ENCODE data around the gene GSC2.
A peak's percentile ranks its signal among the peaks of the same experiment; 100 is the strongest.

GSC2 gene

DNA sequence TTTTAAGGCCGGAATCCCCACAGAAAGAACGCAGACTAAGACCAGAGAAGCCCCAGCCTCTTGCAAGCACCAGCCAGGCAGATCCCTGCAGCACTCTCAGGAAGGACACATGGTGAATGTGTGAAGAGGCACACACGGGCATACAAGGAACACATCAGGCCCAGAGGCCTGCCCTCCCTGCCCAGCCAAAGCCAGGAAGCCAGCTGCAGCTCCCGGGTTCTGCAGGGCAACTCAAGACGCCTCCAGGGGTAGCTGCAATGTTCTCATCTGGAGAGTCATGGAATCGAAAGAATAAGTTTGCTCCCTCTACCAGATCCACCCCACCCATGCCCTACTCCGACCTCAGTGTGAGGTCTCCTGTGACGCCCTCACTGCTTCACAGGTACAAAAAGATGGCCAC, 30.1 kb downstream of the GSC2 start:
- no peak for DNase-seq (ENCODE audit: low spot score)

DNA sequence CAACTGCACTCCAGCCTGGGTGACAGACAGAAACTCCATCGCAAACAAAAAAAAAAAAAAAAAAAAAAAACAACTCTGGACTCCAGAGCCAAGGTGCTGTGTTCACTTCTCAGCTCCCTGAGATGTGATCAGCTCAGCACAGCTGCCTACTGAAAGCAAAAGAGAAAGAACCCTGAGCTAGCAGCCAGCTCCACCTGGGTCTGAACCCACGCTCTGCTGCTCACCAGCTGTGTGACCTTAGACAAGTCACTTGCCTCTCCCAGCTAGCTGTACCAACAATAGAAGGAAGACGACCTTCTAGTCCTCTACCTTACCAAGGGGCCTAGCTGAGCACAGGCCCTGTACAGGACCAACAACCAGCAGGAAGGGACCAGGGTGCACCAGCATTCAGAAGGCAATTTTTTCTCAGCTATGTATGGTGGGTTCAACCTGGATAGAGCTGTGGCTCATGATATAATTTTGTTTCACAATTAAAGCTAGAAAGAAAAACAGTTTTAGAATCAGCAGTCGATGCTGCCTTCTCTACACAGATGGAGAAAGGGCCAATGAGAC, 31.7 kb downstream of the GSC2 start:
- no peak for DNase-seq (ENCODE audit: low spot score)

DNA sequence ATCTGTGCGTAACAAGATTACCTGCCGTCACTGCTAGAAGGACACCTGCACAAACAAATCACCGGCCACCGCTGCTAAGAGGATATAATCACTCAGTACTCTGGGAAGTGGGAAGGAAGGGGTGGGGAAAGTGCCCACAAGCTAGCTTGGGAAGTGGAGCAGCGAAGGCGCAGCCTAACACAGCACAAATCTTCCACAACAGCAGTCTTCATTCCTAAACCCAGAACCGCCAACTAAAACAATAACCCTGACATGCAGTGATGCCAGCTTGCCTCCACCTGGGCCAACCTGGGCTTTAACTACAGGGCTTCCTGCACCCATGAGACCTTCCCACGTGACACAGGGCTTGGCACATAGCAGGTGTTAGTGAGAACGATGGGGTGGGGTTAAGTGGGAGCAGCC, 33.0 kb downstream of the GSC2 start:
- no peak for DNase-seq (ENCODE audit: low spot score)

DNA sequence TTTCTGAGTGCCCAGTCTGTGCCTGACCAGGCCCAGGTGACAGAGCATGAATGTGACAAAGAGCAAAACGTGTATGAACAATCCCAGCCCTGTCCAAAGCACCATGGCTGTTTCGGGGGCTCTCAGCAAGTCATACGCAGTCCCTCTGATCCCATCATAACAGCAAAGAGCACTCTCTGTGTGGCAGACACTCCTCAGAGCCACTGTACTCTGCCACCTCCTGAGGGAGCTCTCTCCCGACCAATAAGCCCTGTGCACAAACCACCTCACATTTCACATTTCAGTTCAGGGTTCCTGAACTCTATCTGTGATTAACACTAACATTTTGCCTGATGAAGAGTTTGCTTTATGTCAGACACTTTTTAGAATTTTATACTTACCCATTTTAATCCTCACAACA, 34.5 kb downstream of the GSC2 start:
- DNase-seq (ENCODE audit: low spot score), result no peak

DNA sequence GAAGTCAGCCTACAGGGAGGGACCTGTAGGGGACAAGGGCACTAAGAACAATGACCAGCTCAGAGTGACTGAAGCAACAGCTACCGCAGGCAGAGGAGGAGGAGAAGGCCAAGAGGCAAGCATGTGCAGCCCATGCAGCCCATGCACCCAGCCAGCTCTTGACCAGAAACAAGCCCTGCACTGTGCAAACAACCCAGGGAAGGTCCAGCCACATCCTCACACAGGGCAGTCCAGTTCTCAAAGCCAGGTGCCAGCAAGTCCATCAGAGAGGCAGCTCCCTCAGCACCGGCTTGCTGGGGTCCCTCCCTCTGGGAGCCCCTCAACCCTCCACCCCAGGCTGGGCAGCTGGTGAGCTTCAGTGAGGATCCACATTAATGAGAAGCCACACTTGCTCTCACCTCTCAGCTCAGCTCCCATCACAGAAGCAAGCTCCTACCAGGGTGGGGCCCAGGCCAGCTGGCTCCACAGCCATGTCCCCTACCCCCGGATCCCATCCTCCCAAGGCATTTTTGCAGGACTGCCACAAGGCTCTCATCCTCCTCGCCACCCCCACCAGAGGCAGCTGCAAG, 35.0 kb downstream of the GSC2 start:
- no peak for DNase-seq (ENCODE audit: low spot score)

DNA sequence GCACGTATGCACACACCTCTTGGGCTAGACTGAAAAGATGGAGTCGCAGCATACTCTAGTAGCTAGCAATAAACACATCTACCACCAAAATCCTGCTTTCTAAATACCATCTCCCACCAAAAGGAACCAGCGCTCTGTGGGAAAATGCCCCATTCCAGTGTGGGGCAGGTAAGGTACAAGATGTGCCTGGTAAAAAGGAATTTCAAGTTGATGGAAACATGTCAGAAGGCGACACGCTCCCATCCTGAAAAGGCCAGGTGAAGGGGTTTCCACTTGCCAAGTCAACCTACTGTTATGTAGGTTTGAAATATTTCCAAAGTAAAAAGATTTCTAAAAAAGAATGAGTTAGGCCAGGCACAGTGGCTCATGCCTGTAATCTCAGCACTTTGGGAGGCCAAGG, 36.7 kb downstream of the GSC2 start:
- no peak for DNase-seq (ENCODE audit: low spot score)

DNA sequence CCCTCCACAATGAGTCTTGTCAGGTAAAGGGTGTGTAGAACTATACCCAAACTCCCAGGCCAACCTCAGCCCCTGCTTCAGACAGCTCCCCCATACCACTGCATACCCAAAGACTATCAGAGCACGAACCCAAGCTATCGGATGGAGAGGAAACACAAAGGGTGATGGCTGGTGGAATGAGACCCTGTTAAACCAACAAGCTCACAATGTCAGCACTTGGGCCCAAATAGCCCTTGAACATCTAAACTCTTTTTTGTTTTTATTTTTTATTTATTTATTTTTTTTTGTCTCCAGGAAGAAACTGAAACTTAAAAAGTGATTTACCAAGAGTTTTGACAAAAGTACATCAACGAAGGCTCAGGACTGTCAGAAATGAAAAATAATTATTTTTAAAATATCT, 38.5 kb downstream of the GSC2 start:
- DNase-seq (ENCODE audit: low spot score), result no peak

DNA sequence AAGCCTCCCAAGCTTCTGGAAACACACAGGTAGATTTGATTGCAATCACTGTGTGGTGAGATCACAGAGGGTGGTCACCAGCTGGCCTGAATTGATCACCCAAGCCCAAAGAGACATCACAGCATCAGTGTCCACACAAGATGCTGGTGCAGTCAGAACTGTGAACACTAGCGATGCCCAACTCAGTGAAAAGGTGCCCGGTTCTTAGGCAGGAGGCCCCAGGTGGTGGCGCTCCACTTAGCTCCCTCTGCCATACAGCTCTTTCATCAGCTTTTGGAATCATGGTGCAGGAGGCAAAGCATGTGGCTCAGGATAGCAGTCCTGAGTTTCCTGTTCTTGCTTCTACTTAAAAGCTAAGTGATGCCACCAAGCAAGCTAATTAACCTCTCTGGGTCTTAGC, 39.0 kb downstream of the GSC2 start:
- no peak for DNase-seq (ENCODE audit: low spot score)

DNA sequence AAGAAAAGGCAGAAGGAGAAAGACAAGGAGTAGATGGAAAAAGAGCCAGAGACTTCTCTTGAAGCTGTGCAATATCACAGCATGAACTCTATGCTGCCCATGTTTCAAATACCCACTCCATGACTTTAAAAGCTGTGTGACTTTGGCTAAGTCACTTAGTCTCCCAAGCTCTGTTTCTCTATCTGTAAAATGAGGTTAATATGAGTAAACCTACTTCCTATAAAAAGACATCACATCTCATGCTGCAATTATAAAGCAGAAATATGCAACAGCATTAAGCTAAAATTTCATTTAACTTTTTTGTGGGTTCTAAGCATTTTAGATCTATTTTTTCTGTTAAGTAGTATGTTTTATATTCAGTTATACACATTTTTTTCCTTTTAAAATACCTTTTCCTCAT, 39.4 kb downstream of the GSC2 start:
- no peak for DNase-seq (ENCODE audit: low spot score)

DNA sequence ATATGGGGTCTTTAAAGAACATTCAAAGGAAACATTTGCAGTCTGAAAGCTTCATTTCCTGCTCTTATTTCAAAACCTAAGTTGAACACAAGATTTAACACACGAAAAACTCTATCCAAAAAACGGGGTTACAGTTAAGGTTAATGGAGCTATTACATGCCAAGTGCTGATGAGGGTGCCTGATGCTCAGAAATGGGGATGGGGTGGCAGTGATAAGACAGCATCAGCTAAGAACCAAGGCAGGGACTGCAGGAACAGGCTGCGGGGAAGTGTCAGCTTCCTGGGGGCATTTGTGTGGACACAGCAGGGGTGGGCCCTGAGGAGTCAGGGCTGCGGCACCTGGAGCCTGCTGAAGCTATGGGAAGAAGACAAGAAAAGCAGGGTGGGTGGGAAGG, 40.0 kb downstream of the GSC2 start:
- no peak for DNase-seq (ENCODE audit: low spot score)

DNA sequence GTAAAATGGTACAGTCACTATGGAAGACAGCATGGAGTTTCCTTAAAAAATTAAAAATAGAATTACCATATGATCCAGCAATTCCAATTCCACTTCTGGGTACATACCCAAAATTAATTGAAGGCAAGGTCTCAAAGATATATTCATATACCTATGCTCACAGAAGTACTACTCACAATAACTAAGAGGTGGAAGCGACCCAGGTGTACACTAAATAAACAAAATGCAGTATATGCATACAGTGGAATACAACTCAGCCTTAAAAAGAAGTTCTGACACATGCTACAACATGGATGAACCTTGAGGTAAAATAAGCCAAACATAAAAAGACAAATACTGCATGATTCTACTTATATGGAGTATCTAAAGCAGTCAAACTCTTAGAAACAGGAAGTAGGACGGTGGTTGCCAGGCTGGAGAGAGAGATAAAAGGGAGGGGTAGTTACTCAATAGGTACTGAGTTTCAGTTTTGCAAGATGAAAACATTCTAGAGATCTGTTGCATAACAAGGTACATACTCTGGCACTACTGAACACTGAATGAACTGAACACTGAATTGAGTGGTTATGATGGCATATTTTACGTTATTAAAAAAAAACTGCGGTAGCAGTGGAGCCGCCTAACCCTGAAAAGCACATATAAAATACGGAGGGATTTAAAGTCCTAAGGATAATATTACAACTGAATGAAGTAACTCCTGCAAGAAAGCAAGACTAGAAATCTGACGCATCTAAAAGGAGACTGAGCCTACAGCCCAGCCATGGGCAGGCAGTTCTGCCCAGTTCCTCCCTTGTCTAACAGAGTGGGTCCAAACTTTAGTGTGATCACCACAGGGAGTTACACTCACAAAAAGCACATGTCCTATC, 40.7 kb downstream of the GSC2 start:
- DNase-seq (ENCODE audit: low spot score), result peak; percentile 40

DNA sequence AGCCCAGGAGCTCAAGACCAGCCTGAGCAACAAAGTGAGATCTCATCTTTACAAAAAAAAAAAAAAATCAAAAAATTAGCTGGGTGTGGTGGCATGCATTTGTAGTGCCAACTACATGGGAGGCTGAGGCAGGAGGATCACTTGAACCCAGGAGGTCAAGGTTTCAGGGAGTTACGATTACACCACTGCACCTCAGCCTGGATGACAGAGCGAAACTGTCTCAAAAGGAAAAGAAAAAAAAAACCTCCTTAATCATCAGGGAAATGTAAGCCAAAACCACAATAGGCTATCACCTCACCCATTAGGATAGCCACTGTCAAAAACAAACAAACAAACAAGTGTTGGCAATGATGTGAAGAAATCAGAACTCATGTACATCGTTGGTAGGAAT, 41.3 kb downstream of the GSC2 start:
- no peak for DNase-seq (ENCODE audit: low spot score)

DNA sequence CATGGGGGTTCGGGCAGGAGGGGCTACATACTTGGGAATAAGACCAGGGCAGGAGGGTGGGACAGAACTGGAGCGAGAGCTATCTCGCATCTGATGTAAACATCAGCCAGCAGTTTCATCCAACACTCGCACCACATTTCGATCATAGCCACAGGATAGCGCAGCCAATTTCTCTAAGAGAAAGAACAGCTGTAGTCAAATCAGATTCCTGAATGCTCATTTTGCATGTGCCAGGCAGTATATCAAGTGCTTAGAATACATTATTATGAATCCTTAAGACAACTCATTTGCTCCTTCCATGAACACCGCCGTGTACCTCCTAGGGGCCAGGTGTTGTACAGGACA, 42.4 kb downstream of the GSC2 start:
- DNase-seq (ENCODE audit: low spot score), result no peak

DNA sequence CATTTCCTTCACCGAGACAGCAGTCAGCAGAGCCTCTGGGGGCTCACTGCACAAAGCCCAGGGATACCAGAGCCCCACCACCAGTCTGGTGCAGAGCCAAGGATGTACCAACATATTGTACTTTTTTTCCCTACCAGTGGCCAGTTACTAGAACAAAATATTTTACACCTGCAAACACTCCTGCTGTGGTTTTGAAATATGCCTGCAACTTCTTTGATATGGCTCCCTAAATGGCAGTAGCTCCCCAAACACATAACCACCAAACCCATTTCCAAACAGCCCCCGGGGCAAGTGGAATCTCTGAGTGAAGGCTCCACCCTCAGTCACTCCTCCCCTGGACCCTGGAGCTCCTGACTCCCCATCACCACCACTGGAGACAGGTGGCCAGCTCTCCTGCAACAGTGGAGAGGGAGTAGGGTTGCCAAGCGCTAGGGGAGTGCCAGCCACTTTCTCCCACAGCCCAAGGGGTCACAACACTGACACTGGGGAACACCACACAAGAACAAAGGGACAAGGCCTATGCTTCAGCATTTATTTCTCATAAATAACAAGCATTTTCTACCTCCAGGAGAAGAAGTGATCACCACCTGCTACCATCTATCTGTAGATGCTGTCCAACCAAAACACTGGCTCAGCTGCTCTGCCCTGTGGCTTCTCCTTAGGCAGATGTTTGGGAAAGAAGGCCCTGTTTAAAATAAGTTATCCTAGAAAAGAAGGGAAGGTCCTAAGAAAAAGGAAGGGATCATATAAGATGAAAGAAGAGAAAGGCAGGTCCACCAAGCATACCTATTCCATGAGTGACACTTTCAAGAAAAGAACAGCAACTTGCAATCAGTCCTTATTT, 43.0 kb downstream of the GSC2 start:
- DNase-seq (ENCODE audit: low spot score), result no peak

DNA sequence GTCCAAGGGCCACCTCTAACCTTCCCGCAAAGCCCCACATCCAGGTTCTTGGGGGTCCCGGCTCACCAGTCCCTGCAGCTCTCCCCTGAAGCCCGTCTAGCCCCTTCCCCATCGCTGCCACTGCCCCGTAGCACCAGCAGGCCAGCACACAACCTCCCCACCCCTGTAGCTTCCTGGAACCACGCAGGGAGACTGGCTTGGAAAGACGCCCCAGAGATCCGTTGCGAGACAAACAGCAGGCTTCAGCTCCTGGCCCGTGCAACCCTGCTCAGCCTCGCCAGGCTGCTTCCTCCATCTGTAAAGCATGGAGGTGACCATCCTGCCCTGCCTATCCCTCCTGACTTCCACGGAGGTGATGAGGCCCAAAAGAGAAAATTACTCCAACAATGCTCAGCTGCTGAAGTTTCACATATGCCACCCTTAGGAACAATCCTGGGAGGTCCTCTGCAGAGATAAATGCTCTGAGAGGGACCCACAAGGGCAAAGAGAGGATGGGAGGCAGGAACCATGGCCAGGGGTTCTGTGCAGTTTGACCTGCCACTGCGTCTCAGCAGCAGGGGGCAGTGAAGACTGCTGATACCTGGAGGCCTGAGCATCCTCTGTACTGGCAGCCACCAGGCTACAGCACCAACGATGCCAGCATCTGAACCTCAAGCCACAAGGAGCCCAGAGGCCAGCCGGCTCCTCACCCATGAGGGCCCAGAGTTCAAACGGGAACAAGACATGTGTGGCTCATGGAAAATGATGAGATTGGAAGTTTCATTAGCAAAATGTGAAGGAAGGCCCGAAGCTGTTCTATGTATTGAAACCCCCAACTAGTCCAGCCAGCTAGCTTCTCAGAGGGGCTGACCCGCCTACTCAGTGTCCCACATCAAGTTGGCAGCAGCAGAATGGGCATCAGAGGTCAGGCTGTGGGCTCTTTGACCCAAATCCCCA, 44.0 kb downstream of the GSC2 start:
- DNase-seq (ENCODE audit: low spot score), result no peak

DNA sequence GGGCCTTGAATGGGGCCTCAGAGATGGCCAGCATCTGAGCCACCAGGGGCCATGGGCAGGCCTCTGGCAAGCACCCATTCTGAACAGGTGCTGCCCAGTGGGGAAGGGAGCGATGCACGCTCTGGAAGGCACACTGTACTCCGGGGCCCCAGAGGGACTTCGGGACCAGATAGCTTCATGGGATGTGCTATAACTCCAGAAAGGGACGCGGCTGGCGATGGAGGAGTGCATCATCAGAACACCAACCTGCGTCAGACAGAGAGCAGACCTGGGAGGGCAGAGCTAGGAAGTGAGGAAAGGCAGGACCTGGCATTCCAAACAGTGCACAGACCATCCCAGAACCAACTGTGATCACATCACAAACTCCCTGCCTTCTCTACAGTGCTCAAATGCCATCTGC, 44.6 kb downstream of the GSC2 start:
- DNase-seq (ENCODE audit: low spot score), result no peak

DNA sequence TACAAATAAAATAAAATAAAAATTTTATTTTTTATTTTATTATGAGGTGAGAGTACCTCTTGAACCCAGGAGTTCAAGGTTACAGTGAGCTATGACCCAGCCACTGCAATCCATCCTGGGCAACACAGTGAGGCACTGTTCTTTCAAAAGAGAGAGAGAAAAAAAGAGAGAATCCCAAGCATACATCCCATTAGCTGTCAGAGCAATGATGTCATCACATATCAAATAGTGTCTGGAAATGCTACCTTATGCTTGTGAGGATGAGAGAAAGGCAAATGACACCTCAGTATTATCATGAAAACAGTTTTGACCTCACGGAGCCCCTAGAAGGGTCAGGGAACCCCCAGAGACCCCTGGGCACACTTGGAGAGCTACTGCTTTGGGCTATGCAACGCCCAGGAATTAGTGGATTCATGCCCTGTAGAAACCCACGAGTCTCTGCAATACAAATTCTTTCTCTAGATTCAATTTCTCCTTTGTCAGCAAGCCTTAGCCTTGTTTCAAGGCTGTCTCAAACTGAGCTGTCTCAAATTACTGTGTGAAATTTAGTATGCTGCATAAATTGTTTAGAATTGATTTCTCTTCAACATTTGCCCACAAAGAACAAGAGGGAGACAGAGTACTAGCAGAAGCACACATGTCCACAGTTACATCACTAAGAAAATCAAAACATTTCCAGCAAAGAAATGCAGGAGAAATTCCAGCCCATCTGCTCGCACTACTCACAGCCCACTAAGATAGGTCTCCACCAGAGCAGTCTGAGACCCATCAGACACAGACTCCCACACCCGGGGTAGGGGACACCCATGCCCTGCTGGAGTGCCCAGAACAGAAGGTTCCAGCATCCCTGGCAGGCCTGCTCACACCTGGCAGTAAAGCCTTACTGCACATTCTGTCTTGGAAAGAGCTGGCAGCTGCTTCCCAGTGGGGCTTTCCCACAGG, 45.9 kb downstream of the GSC2 start:
- no peak for DNase-seq (ENCODE audit: low spot score)

DNA sequence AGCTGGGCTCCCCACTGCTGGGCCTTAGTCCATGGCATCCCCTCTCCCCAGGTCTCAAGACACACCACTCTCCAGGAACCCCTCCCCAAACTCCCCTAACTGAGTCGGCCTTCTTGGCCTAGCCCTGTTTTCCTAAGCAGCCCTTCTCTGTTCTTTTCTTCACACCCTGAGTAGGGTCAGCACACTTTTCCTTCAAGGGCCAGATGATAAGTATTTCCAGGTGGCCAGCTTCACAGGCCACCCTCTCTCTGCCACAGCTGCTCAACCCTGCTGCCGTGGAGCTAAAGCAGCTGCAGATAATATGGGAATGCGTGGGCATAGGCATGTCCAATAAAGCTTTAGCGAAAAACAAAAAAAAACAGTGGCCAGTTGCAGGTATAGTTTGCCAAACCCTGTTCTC, 51.9 kb downstream of the GSC2 start:
- DNase-seq (ENCODE audit: low spot score), result no peak

DNA sequence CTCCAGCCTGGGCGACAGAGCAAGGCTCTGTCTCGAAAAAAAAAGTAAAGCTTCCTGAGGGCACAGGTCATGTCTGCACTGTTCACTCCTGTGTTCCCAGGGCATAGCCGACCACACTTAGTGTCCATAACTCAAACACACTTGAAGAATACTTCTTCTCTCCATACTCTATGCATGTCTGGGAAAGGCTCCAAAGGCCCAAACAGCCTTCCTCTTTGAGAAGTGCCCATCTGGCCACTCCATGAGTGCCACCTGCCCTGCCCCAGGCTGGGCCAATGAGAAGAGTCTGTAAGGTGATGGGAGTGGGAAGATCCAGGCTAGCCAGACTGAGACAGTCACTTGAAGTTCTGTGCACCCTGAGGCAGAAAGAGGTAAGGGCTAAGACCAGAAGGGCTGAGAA, 52.6 kb downstream of the GSC2 start:
- DNase-seq (ENCODE audit: low spot score), result no peak

All from AG08395 (cell line).